Cardiac septum (tissue), 1 donor: ENCODE measurements around the gene CASP3. TPM values are rescaled to one million over a fixed set of nuclear protein-coding genes. Genes with fewer than 3 reads are reported as not detected.
A peak's percentile ranks its signal among the peaks of the same experiment; 100 is the strongest.

ENCODE experiments used
- DNase-seq: peaks from one replicate; pipeline ENCODE4 v3.0.0-alpha.2; 2020; ENCODE audit warnings: low spot score
- intact Hi-C: fragments of 100-400 bp; cut with DNase I; formaldehyde crosslinking; loops from one replicate; pipeline ENCODE4 v1.14.0; 2022
- long read RNA-seq: library from polyadenylated mRNA; unstranded; transcript quantifications from one replicate; pipeline ENCODE4 v2.0.0, GENCODE V29; 2021
- total RNA-seq: library from RNA; stranded (reverse); fragmentation: NEBNext Ultra II Directional; extraction: Animal tissue kit (Norgen Biotek cat#: 25700); gene quantifications from one replicate; pipeline ENCODE4 v1.2.1, GENCODE V29; 2021
- donor health status: DM: no; HTN: no; CAD: no.

Gene CASP3
- total RNA-seq, result 21.7 TPM
- long read RNA-seq, transcript CASP3-206 (7 exons, 2,540 nt), result major isoform, 16 of 35 reads
- long read RNA-seq, transcript CASP3-201 (8 exons, 2,673 nt), result minor isoform, 14 of 35 reads
- long read RNA-seq, partial matches to known transcripts, result 1 of 35 reads
- long read RNA-seq, other reads (novel, unspliced or antisense), result 4 of 35 reads

GRCh38 chr4:184649026-184649970, at the start of gene CASP3, which contains the start of gene PRIMPOL:
TSS of gene CASP3 (minus strand) at chr4:184649447. CDS start at chr4:184638453, 10,994 bp downstream.
TSS of gene PRIMPOL (plus strand) at chr4:184649738. CDS start at chr4:184657141, 7,403 bp downstream.
- intact Hi-C loops, result loop anchor here (2.0 to 10.0 kb wide), 6 partner anchors 86 to 496 kb away; partner anchors contain the start of genes CENPU, IRF2 and SLC25A4
- DNase-seq, result peak; percentile 99

- no peak for DNase-seq
- intact Hi-C loops, result no loop called here
Measured at GRCh38 chr4:184697956-184698355, 48.7 kb upstream of the CASP3 start.

GRCh38 chr4:184695178-184695896, 46.1 kb upstream of the CASP3 start:
- intact Hi-C loops, result no loop called here
- DNase-seq, result no peak

DNA sequence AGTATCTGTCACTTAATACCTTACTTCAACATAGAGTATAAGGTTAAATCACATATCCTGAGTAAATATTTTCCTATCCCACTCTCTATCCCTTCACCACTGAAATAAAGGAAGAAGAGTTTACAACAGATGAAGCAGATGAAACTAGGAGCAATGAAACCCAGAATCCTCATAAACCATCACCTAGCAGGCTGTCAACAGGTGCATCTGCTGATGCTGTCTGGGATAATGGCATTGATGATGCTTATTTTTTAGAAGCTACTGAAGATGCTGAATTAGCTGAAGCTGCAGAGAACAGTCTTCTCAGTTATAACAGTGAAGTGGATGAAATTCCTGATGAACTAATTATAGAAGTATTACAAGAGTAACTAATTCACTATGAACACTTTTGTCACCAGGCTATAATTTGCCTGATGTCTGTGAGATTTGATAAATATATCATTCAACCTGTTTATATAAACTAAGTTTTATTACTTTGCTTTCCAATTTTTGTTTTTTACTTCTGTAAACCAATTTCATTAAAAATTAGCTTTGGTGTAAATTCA, 45.2 kb upstream of the CASP3 start:
- intact Hi-C loops, result no loop called here
- no peak for DNase-seq

GRCh38 chr4:184693056-184693455, 43.8 kb upstream of the CASP3 start:
- DNase-seq, result no peak
- intact Hi-C loops, result no loop called here

DNA sequence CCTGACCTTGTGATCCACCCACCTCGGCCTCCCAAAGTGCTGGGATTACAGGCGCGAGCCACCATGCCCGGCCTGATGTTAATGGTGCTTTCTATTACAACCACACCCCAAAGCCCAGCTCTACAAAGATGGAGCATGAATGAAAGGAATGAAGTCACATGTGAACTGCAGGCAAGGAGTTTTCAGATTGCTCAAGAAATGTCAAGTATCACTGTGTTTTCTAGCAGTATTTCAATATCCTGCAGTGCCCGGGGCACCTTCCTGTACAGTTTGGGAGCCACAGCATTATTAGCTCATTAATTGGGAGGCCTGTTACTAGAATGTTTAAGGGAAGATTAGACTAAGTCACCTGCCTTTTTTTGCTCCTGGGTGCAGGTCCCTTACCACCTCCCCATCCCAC, 40.4 kb upstream of the CASP3 start:
- no peak for DNase-seq
- intact Hi-C loops, result no loop called here

GRCh38 chr4:184688447-184688846, 39.2 kb upstream of the CASP3 start:
- DNase-seq, result no peak
- intact Hi-C loops, result no loop called here

- intact Hi-C loops, result no loop called here
- DNase-seq, result no peak
Measured at GRCh38 chr4:184688005-184688404, 38.8 kb upstream of the CASP3 start.

GRCh38 chr4:184684491-184685189, 35.4 kb upstream of the CASP3 start:
- intact Hi-C loops, result no loop called here
- DNase-seq, result no peak

- intact Hi-C loops, result no loop called here
- no peak for DNase-seq
Measured at GRCh38 chr4:184681916-184682315, 32.7 kb upstream of the CASP3 start.

GRCh38 chr4:184680698-184681097, 31.5 kb upstream of the CASP3 start:
- intact Hi-C loops, result no loop called here
- DNase-seq, result no peak

GRCh38 chr4:184675821-184676492, 26.7 kb upstream of the CASP3 start:
- intact Hi-C loops, result no loop called here
- DNase-seq, result no peak

- DNase-seq, result no peak
- intact Hi-C loops, result no loop called here
Measured at GRCh38 chr4:184675018-184675417, 25.8 kb upstream of the CASP3 start.

GRCh38 chr4:184674011-184674410, 24.8 kb upstream of the CASP3 start:
- DNase-seq, result no peak
- intact Hi-C loops, result no loop called here

GRCh38 chr4:184672741-184673140, 23.5 kb upstream of the CASP3 start:
- DNase-seq, result no peak
- intact Hi-C loops, result no loop called here

- DNase-seq, result no peak
- intact Hi-C loops, result no loop called here
Measured at GRCh38 chr4:184671101-184671500, 21.9 kb upstream of the CASP3 start.

GRCh38 chr4:184669251-184669650, 20.0 kb upstream of the CASP3 start:
- intact Hi-C loops, result no loop called here

DNA sequence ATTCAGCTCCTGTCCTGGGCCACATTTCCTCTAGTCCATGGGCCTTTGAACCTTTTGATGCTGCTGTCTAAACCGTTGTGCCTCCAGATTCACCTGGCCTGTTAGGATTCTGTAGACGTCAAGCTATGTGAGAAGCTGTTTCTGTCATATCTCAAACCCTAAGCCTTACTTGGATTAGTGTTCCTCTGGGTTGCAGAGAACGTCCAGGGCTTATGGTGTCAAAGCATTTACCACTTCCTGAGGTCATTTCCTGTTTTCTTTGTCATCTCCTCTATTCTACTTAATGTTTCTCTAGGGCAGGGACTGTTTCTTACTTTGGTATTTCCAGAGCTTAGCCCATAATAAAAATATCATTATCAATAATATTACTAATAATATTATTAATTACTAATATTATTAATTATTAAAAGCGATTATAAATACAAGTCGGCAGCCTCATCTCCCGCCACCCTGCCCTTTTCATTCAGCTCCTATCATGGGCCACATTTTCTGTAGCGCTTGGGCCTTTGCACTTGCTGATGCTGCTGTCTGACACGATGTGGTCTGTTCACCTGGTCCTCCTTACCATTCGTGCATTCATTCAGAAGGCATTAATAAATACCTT, 19.4 kb upstream of the CASP3 start:
- intact Hi-C loops, result no loop called here
- DNase-seq, result no peak

More at GRCh38 chr4:184669251-184669650, 20.0 kb upstream of the CASP3 start:
- no peak for DNase-seq
